Measurements from ENCODE around the gene TAS2R41.

The TAS2R41 gene, protein sequence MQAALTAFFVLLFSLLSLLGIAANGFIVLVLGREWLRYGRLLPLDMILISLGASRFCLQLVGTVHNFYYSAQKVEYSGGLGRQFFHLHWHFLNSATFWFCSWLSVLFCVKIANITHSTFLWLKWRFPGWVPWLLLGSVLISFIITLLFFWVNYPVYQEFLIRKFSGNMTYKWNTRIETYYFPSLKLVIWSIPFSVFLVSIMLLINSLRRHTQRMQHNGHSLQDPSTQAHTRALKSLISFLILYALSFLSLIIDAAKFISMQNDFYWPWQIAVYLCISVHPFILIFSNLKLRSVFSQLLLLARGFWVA

DNA sequence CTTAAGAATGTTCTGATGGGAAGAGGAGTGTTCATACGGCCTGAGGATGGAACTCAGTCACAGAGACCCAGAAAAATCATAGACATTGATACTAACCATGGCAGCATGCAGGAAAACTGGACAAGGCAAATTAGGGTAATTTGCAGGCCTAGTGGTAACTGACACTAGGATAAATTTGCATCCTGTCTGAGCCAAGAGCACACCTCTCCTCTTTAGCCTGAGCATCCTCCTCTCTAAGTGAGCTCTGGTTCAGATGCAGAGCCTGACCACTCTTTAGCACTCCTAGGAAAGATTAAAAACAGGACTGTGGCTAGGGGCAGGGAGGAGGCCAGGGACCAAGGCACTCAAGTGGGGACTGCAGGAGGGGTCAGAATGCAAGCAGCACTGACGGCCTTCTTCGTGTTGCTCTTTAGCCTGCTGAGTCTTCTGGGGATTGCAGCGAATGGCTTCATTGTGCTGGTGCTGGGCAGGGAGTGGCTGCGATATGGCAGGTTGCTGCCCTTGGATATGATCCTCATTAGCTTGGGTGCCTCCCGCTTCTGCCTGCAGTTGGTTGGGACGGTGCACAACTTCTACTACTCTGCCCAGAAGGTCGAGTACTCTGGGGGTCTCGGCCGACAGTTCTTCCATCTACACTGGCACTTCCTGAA is at the start of gene TAS2R41:
Gene TAS2R41 (plus strand): TSS at position 373 of the 650 bp plus-strand sequence. CDS start 0 bp downstream, at position 373.
- H3K36me3 ChIP-seq (ENCODE audit: control insufficient read depth, insufficient read depth, low read length) = no peaks in the 10 kb centered on the region

DNA sequence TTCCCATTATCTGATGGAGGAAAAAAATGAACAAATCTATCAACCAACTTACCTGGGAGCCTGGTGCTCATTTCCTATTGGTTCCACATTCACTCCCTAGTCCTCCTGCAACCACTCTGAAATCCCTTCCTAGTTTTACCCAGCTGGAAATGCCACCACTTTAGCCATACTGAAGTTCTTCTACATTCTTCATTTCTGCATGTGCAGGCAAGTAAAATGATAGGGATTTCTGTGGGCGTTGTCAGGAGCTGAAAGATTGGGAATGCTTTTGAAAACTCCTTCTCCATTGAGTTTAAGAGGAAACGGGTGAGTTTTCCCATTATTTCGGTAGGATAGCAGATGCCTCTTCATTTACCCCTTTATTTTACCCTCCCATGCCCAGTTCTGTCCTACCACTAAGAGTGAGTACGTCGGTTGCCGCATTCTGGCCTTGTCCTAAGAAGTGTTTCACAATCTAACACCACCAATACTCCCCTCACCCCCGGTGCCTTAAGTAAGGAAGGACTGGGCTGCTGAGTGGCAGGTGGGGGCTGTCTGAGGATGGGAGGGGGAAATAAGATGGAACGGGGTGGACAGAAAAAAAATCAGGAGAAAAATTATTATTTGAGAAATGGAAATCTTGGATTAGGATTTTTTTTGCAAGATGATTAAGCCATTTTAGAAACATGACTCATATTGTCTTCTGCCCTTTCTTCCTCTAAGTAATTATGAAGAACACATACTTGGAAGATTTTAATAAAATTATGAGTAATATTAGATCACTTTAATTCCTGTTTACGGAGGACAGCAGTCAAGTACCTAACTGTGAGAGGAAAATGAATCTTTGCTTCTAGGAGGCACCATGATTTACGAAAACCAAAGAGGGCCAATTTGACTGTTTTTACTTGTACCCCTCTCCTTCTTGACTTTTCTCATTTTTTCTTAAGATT is 47.6 kb upstream of the TAS2R41 start:
- Histone ChIP-seq H3K9ac (ENCODE audit: low read depth, low read length) (no peak overlapping the region), H3K4me3 (ENCODE audit: low read depth, low read length) (no peak overlapping the region), H3K4me1 (ENCODE audit: control insufficient read depth, insufficient read depth, low read length) (no peaks in the 10 kb centered on the region), H3K9me3 (ENCODE audit: control insufficient read depth, insufficient read depth, low read length) (no peaks in the 10 kb centered on the region), H3K27me3 (ENCODE audit: control insufficient read depth, insufficient read depth, low read length) (no peaks in the 10 kb centered on the region), H3K36me3 (ENCODE audit: control insufficient read depth, insufficient read depth, low read length) (no peaks in the 10 kb centered on the region)

More for the DNA sequence above, at the start of gene TAS2R41:
- Histone ChIP-seq H3K4me3 (ENCODE audit: low read depth, low read length) (no peak within 1 kb of the TSS), H3K27me3 (ENCODE audit: control insufficient read depth, insufficient read depth, low read length) (no peaks in the 10 kb centered on the region), H3K9ac (ENCODE audit: low read depth, low read length) (no peak within 1 kb of the TSS), H3K4me1 (ENCODE audit: control insufficient read depth, insufficient read depth, low read length) (no peaks in the 10 kb centered on the region), H3K9me3 (ENCODE audit: control insufficient read depth, insufficient read depth, low read length) (no peaks in the 10 kb centered on the region)

DNA sequence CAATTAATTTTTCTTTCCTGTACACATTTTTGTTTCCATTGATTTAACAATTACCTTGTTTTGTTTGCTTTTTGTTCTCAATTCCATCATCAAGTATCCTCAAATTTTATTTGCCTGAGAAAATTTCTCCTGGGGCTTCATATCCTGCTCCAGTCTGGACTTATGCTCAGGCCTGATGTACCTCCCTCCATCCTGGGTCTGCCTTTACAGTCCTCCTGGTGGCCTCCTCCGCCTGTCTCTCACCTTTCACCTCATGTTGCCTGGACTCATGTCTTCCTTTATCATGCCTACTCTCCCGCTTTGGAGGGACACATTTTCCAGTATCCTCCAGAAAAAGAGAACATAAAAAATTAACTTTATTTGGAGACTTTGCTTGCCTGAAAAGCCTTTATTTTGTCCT is 46.6 kb upstream of the TAS2R41 start:
- no peaks in the 10 kb centered on the region for H3K9me3 ChIP-seq (ENCODE audit: control insufficient read depth, insufficient read depth, low read length)
- H3K27me3 ChIP-seq (ENCODE audit: control insufficient read depth, insufficient read depth, low read length) = no peaks in the 10 kb centered on the region
- no peaks in the 10 kb centered on the region for H3K36me3 ChIP-seq (ENCODE audit: control insufficient read depth, insufficient read depth, low read length)
- H3K4me1 ChIP-seq (ENCODE audit: control insufficient read depth, insufficient read depth, low read length) = no peaks in the 10 kb centered on the region
- no peak overlapping the region for H3K9ac ChIP-seq (ENCODE audit: low read depth, low read length)
- H3K4me3 ChIP-seq (ENCODE audit: low read depth, low read length) = no peak overlapping the region

DNA sequence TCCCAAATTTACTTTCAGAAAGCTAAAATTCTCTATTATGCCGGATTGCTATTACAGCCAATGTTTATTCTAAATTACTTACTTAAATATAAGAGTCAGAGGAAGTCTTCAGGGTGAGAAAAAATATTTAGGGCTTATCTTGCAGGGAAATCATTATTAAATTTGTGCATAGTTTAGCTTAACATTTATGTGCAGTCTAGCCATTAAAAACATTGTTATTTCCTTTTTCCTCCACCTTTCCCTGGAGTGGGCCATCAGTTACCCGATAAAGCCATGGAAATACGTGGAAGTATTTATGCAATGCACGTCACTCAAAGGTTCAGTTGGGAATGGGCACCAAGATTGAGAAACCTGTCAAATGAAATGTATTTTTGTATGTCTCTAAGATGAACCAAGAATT is 43.9 kb upstream of the TAS2R41 start:
- Histone ChIP-seq H3K4me1 (ENCODE audit: control insufficient read depth, insufficient read depth, low read length) (peaks cover 10% of the 10 kb centered on the region), H3K36me3 (ENCODE audit: control insufficient read depth, insufficient read depth, low read length) (no peaks in the 10 kb centered on the region), H3K9me3 (ENCODE audit: control insufficient read depth, insufficient read depth, low read length) (no peaks in the 10 kb centered on the region), H3K4me3 (ENCODE audit: low read depth, low read length) (no peak overlapping the region), H3K9ac (ENCODE audit: low read depth, low read length) (no peak overlapping the region), H3K27me3 (ENCODE audit: control insufficient read depth, insufficient read depth, low read length) (no peaks in the 10 kb centered on the region)

DNA sequence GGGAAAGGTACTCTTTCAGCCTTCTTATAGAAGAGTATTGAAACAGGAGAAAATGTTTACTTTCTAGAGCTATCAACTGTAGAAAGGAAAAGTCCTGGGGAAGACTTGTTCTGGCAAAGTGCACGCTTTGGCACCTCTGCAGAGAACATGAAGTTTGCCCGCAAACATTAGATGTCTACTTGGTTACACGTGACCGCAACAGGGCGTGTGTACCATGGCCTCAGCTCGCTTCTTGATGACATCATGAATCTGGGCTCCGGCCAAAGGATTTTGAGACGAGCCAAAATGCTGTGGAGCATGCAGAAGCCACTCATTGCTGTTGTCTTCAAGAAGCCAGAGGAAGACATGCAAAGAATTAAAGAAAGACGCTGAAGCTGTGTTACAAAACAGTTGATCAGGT is 43.0 kb upstream of the TAS2R41 start:
- Histone ChIP-seq H3K36me3 (ENCODE audit: control insufficient read depth, insufficient read depth, low read length) (no peaks in the 10 kb centered on the region), H3K4me3 (ENCODE audit: low read depth, low read length) (no peak overlapping the region), H3K9me3 (ENCODE audit: control insufficient read depth, insufficient read depth, low read length) (no peaks in the 10 kb centered on the region), H3K9ac (ENCODE audit: low read depth, low read length) (no peak overlapping the region), H3K27me3 (ENCODE audit: control insufficient read depth, insufficient read depth, low read length) (no peaks in the 10 kb centered on the region), H3K4me1 (ENCODE audit: control insufficient read depth, insufficient read depth, low read length) (peaks cover 10% of the 10 kb centered on the region)

DNA sequence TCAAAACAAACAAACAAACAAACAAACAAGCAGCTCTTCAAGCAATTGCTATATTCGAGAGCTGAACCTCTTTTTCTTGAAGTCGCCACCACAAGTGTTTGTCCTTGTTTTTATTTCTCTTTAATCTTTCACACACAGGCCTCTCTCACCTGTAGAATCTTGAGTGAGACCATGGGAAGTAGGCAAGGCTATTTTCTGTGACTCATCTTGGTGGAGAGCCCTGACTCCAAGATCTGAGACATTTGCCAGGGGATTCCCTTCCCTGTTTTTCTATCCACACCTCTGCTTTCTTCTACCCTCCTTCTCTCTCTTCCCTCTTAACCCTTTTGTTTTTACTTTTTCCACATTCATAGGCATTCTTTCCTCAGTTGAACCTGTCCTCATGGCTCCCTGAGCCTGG is 42.4 kb upstream of the TAS2R41 start:
- Histone ChIP-seq H3K4me3 (ENCODE audit: low read depth, low read length) (no peak overlapping the region), H3K36me3 (ENCODE audit: control insufficient read depth, insufficient read depth, low read length) (no peaks in the 10 kb centered on the region), H3K27me3 (ENCODE audit: control insufficient read depth, insufficient read depth, low read length) (no peaks in the 10 kb centered on the region), H3K9ac (ENCODE audit: low read depth, low read length) (no peak overlapping the region), H3K9me3 (ENCODE audit: control insufficient read depth, insufficient read depth, low read length) (no peaks in the 10 kb centered on the region), H3K4me1 (ENCODE audit: control insufficient read depth, insufficient read depth, low read length) (peaks cover 10% of the 10 kb centered on the region)

DNA sequence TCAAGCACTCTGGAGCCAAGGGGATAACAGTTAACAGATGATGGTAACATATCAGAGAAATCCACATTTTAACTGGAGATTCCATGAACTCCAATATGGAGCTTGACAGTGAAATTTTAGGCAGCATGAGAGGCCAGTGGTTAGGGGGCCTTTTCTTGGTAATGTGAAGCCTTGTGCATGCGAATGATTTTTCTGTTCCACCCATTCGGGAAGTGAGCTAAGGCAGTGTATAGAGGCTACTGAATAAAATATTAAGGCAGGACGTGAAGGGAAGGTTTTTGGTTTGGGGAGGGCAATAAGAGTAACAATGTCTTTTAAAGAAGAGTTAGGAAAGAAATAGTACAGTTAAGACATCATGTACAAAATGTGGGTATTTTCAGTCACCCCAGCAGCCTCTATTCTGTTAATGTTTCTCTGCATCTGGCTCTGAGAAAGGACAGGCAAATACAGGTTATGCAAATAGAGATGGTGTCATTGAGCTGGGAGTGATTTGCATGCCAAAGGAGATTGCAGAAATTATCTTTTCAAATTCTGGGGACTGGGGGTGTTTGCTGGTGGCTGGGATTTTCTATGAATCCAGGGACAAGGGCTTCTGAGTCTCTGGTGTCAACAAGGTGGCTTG is 41.2 kb upstream of the TAS2R41 start:
- Histone ChIP-seq H3K4me3 (ENCODE audit: low read depth, low read length) (peak overlapping the region; percentile 26), H3K9ac (ENCODE audit: low read depth, low read length) (no peak overlapping the region), H3K27me3 (ENCODE audit: control insufficient read depth, insufficient read depth, low read length) (no peaks in the 10 kb centered on the region), H3K36me3 (ENCODE audit: control insufficient read depth, insufficient read depth, low read length) (no peaks in the 10 kb centered on the region), H3K9me3 (ENCODE audit: control insufficient read depth, insufficient read depth, low read length) (no peaks in the 10 kb centered on the region), H3K4me1 (ENCODE audit: control insufficient read depth, insufficient read depth, low read length) (peaks cover 10% of the 10 kb centered on the region)

DNA sequence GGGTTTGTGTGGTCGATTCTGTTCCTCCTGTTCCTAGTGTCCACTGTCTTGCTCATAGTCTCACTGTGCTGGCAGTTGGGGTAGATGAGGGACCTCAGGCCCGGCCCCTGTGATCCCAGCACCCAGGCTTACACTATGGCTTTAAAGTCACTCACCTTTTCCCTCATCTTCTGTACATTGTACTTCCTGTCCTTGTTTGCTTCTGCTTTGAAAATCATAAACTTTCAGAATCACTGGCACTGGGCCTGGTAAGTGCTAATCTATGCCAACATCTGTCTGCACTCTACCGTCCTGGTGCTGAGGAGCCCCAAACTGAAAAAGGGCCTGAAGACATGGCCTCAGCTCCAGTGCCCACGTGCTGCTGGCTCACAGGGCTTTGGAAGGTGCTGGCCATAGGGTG is 40.1 kb upstream of the TAS2R41 start:
- H3K27me3 ChIP-seq (ENCODE audit: control insufficient read depth, insufficient read depth, low read length) = no peaks in the 10 kb centered on the region
- H3K4me3 ChIP-seq (ENCODE audit: low read depth, low read length) = no peak overlapping the region
- H3K9ac ChIP-seq (ENCODE audit: low read depth, low read length) = no peak overlapping the region
- peaks cover 10% of the 10 kb centered on the region for H3K4me1 ChIP-seq (ENCODE audit: control insufficient read depth, insufficient read depth, low read length)
- no peaks in the 10 kb centered on the region for H3K36me3 ChIP-seq (ENCODE audit: control insufficient read depth, insufficient read depth, low read length)
- no peaks in the 10 kb centered on the region for H3K9me3 ChIP-seq (ENCODE audit: control insufficient read depth, insufficient read depth, low read length)

DNA sequence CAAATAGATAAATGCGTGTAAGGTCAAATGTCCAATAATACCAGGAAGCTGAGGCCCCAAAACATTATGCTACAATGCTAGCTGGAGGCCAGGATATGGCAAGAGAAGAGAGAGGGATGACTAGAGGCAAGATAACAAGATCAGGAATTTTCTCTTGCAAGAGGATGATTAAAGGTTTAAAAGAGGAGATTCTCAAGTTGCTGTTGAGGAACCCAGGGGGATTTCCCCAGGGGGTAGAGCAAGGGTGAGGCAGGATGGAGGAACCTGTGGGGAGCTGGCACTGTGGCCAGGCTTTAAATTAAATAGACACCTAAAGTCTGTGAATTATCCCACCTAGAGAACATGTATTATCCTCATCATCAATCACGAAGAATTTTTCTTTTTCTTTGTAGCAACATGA is 37.8 kb upstream of the TAS2R41 start:
- no peak overlapping the region for H3K4me3 ChIP-seq (ENCODE audit: low read depth, low read length)
- H3K36me3 ChIP-seq (ENCODE audit: control insufficient read depth, insufficient read depth, low read length) = no peaks in the 10 kb centered on the region
- no peak overlapping the region for H3K9ac ChIP-seq (ENCODE audit: low read depth, low read length)
- no peaks in the 10 kb centered on the region for H3K27me3 ChIP-seq (ENCODE audit: control insufficient read depth, insufficient read depth, low read length)
- H3K9me3 ChIP-seq (ENCODE audit: control insufficient read depth, insufficient read depth, low read length) = no peaks in the 10 kb centered on the region
- H3K4me1 ChIP-seq (ENCODE audit: control insufficient read depth, insufficient read depth, low read length) = peaks cover 10% of the 10 kb centered on the region

DNA sequence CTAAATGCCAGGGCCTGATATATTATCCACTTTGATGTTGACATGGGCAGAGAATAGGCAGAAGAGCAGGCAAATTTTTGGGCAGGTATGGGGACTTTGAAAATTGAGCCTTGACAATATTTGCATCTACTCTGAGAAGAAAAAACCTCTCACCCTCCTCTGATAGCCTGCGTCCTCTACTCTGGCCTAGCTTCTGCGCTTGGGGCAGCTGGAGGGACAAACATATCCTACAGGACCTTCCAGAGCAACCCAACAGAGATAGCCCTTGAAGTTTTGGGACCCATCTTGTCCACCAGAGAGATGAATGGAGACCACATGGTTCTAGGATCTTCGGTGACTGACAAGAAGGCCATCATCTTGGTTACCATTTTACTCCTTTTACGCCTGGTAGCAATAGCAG is 34.5 kb upstream of the TAS2R41 start, which contains the start of gene TAS2R60:
Gene TAS2R60 (plus strand): TSS at position 301 of the 400 bp plus-strand sequence. CDS start 0 bp downstream, at position 301.
- Histone ChIP-seq H3K9me3 (ENCODE audit: control insufficient read depth, insufficient read depth, low read length) (no peaks in the 10 kb centered on the region), H3K36me3 (ENCODE audit: control insufficient read depth, insufficient read depth, low read length) (no peaks in the 10 kb centered on the region), H3K4me3 (ENCODE audit: low read depth, low read length) (no peak within 1 kb of the TSS), H3K4me1 (ENCODE audit: control insufficient read depth, insufficient read depth, low read length) (peaks cover 4% of the 10 kb centered on the region), H3K9ac (ENCODE audit: low read depth, low read length) (no peak within 1 kb of the TSS), H3K27me3 (ENCODE audit: control insufficient read depth, insufficient read depth, low read length) (no peaks in the 10 kb centered on the region)

DNA sequence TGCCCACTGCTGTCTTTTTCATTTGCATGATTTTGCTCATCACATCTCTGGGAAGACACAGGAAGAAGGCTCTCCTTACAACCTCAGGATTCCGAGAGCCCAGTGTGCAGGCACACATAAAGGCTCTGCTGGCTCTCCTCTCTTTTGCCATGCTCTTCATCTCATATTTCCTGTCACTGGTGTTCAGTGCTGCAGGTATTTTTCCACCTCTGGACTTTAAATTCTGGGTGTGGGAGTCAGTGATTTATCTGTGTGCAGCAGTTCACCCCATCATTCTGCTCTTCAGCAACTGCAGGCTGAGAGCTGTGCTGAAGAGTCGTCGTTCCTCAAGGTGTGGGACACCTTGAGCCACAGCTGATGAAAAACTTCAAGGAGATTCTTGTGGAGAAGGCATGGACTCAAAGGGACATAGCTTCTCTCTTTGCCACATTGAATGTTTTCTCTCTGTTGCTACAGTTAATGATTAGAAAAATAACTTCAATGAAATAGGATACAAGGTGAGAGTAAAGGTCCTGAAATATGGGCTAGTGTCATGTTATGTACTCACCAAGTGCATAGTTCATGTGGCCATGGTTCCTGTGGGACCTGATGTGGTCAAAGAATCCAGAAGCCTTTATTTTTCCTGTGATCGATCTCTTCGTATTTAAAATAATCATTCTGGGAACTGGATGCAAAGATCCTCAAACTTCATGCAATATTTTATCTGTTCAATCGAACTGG is 33.5 kb upstream of the TAS2R41 start:
- no peak overlapping the region for H3K4me3 ChIP-seq (ENCODE audit: low read depth, low read length)
- H3K4me1 ChIP-seq (ENCODE audit: control insufficient read depth, insufficient read depth, low read length) = peaks cover 4% of the 10 kb centered on the region
- no peaks in the 10 kb centered on the region for H3K27me3 ChIP-seq (ENCODE audit: control insufficient read depth, insufficient read depth, low read length)
- H3K9ac ChIP-seq (ENCODE audit: low read depth, low read length) = no peak overlapping the region
- no peaks in the 10 kb centered on the region for H3K36me3 ChIP-seq (ENCODE audit: control insufficient read depth, insufficient read depth, low read length)
- H3K9me3 ChIP-seq (ENCODE audit: control insufficient read depth, insufficient read depth, low read length) = no peaks in the 10 kb centered on the region

Data from iPS-15b (cell line).